ENCODE results near the gene SARNP.

Gene SARNP

GRCh38 chr12:55806982-55807381 lies 10.5 kb downstream of the SARNP start:
- Histone ChIP-seq H3K9ac (ENCODE audit: low read length) (no peak overlapping the region), H2AFZ (ENCODE audit: low read depth, low read length, severe bottlenecking) (no peak overlapping the region), H3K27ac (ENCODE audit: low read depth, low read length) (no peak overlapping the region), H3F3A (ENCODE audit: insufficient read depth) (peaks cover 4% of the 10 kb centered on the region; the same call in 1 of the 2 replicates), H3K36me3 (ENCODE audit: low read length) (peaks cover 26% of the 10 kb centered on the region; the same call in 1 of the 2 replicates), H3K4me2 (ENCODE audit: low read depth, low read length, poor library complexity, severe bottlenecking) (no peak overlapping the region), H3K79me2 (ENCODE audit: insufficient read depth, low read length) (peaks cover 93% of the 10 kb centered on the region), H3K4me3 (ENCODE audit: insufficient read depth, low read length, poor library complexity, severe bottlenecking) (no peak overlapping the region), H4K20me1 (ENCODE audit: low read depth, low read length) (peaks cover 9% of the 10 kb centered on the region; the same call in 1 of the 2 replicates), H3K9me2 (replicated peaks; ENCODE audit: insufficient read depth, low read length) (no peaks in the 10 kb centered on the region), H3K27me3 (ENCODE audit: low read length) (no peaks in the 10 kb centered on the region), H3K9me3 (ENCODE audit: insufficient read depth, low read length) (no peaks in the 10 kb centered on the region)
- TF ChIP-seq EZH2phosphoT487 (conservative IDR thresholded peaks at IDR 0.05; ENCODE audit: low read length) = no peak
- no peak for TF ChIP-seq CTCF (IDR thresholded peaks at IDR 0.05; ENCODE audit: insufficient read depth, low read length, poor library complexity, severe bottlenecking)

GRCh38 chr12:55797550-55797949 lies 20.0 kb downstream of the SARNP start:
- H3K4me3 ChIP-seq (ENCODE audit: insufficient read depth, low read length, poor library complexity, severe bottlenecking) = no peak overlapping the region
- H3K9me3 ChIP-seq (ENCODE audit: insufficient read depth, low read length) = no peaks in the 10 kb centered on the region
- H2AFZ ChIP-seq (ENCODE audit: low read depth, low read length, severe bottlenecking) = no peak overlapping the region
- no peaks in the 10 kb centered on the region for H3K9me2 ChIP-seq (replicated peaks; ENCODE audit: insufficient read depth, low read length)
- H3K27me3 ChIP-seq (ENCODE audit: low read length) = no peaks in the 10 kb centered on the region
- no peaks in the 10 kb centered on the region; the same call in 1 of the 2 replicates for H4K20me1 ChIP-seq (ENCODE audit: low read depth, low read length)
- H3K27ac ChIP-seq (ENCODE audit: low read depth, low read length) = no peak overlapping the region
- H3K36me3 ChIP-seq (ENCODE audit: low read length) = peaks cover 69% of the 10 kb centered on the region
- TF ChIP-seq CTCF (IDR thresholded peaks at IDR 0.05; ENCODE audit: insufficient read depth, low read length, poor library complexity, severe bottlenecking) (no peak), EZH2phosphoT487 (conservative IDR thresholded peaks at IDR 0.05; ENCODE audit: low read length) (no peak)
- no peak overlapping the region for H3K4me2 ChIP-seq (ENCODE audit: low read depth, low read length, poor library complexity, severe bottlenecking)
- no peaks in the 10 kb centered on the region; the same call in 1 of the 2 replicates for H3F3A ChIP-seq (ENCODE audit: insufficient read depth)
- peaks cover 6% of the 10 kb centered on the region; the same call in 1 of the 2 replicates for H3K79me2 ChIP-seq (ENCODE audit: insufficient read depth, low read length)
- H3K9ac ChIP-seq (ENCODE audit: low read length) = no peak overlapping the region

- H2AFZ ChIP-seq (ENCODE audit: low read depth, low read length, severe bottlenecking) = no peak overlapping the region
- H3K27ac ChIP-seq (ENCODE audit: low read depth, low read length) = no peak overlapping the region
- no peak overlapping the region for H3K9ac ChIP-seq (ENCODE audit: low read length)
- H3K36me3 ChIP-seq (ENCODE audit: low read length) = peaks cover 66% of the 10 kb centered on the region
- H3K79me2 ChIP-seq (ENCODE audit: insufficient read depth, low read length) = 0 out of 2 replicates have a peak, but pooled peaks cover 5% of the 10 kb centered on the region
- no peak for TF ChIP-seq CTCF (IDR thresholded peaks at IDR 0.05; ENCODE audit: insufficient read depth, low read length, poor library complexity, severe bottlenecking)
- no peak for TF ChIP-seq EZH2phosphoT487 (conservative IDR thresholded peaks at IDR 0.05; ENCODE audit: low read length)
- H3K9me2 ChIP-seq (replicated peaks; ENCODE audit: insufficient read depth, low read length) = no peaks in the 10 kb centered on the region
- no peaks in the 10 kb centered on the region for H3K9me3 ChIP-seq (ENCODE audit: insufficient read depth, low read length)
- H3F3A ChIP-seq (ENCODE audit: insufficient read depth) = no peaks in the 10 kb centered on the region; the same call in 1 of the 2 replicates
- H3K27me3 ChIP-seq (ENCODE audit: low read length) = no peaks in the 10 kb centered on the region
- no peaks in the 10 kb centered on the region; the same call in 1 of the 2 replicates for H4K20me1 ChIP-seq (ENCODE audit: low read depth, low read length)
- no peak overlapping the region for H3K4me2 ChIP-seq (ENCODE audit: low read depth, low read length, poor library complexity, severe bottlenecking)
- no peak overlapping the region for H3K4me3 ChIP-seq (ENCODE audit: insufficient read depth, low read length, poor library complexity, severe bottlenecking)
Measured at GRCh38 chr12:55797068-55797467, 20.5 kb downstream of the SARNP start.
